ENCODE results near the gene TGFA. TPM values are rescaled to one million over a fixed set of nuclear protein-coding genes. Genes with fewer than 3 reads are reported as not detected.

The TGFA gene
- total RNA-seq, 1 donor from 2014 or later, result not detected

- Mint-ChIP-seq H3K4me3 (ENCODE audit: low read depth) (no peak overlapping the region), H3K27me3 (ENCODE audit: low read depth) (peaks cover 29% of the 10 kb centered on the region)
Observed at GRCh38 chr2:70498528-70498927, 55.1 kb downstream of the TGFA start.

GRCh38 chr2:70498054-70498453 lies 55.6 kb downstream of the TGFA start:
- Mint-ChIP-seq H3K9me3 (no peaks in the 10 kb centered on the region), H3K4me1 (ENCODE audit: low read depth) (no peaks in the 10 kb centered on the region), H3K36me3 (ENCODE audit: low read depth) (no peaks in the 10 kb centered on the region), H3K27me3 (ENCODE audit: low read depth) (peaks cover 29% of the 10 kb centered on the region), H3K27ac (no peak overlapping the region), H3K4me3 (ENCODE audit: low read depth) (no peak overlapping the region)
- intact Hi-C loops (cut with micrococcal nuclease), result no loop called here
- no peak for DNase-seq (ENCODE audit: low spot score)

More at GRCh38 chr2:70498528-70498927, 55.1 kb downstream of the TGFA start:
- no peak for DNase-seq (ENCODE audit: low spot score)
- Mint-ChIP-seq H3K4me1 (ENCODE audit: low read depth) (no peaks in the 10 kb centered on the region), H3K36me3 (ENCODE audit: low read depth) (no peaks in the 10 kb centered on the region), H3K9me3 (no peaks in the 10 kb centered on the region), H3K27ac (no peak overlapping the region)
- intact Hi-C loops (cut with micrococcal nuclease), result no loop called here

GRCh38 chr2:70496819-70497218 lies 56.8 kb downstream of the TGFA start:
- intact Hi-C loops (cut with micrococcal nuclease), result no loop called here
- Mint-ChIP-seq H3K27ac (no peak overlapping the region), H3K27me3 (ENCODE audit: low read depth) (peaks cover 25% of the 10 kb centered on the region), H3K36me3 (ENCODE audit: low read depth) (no peaks in the 10 kb centered on the region), H3K9me3 (no peaks in the 10 kb centered on the region), H3K4me3 (ENCODE audit: low read depth) (no peak overlapping the region), H3K4me1 (ENCODE audit: low read depth) (no peaks in the 10 kb centered on the region)
- no peak for DNase-seq (ENCODE audit: low spot score)

- no peak overlapping the region for H3K27ac Mint-ChIP-seq
Observed at GRCh38 chr2:70494293-70494886, 59.2 kb downstream of the TGFA start.

GRCh38 chr2:70490381-70490780 lies 63.2 kb downstream of the TGFA start:
- no peak overlapping the region for H3K27ac Mint-ChIP-seq
- H3K9me3 Mint-ChIP-seq, result no peaks in the 10 kb centered on the region
- DNase-seq (ENCODE audit: low spot score), result no peak
- intact Hi-C loops (cut with micrococcal nuclease), result no loop called here
- H3K36me3 Mint-ChIP-seq (ENCODE audit: low read depth), result no peaks in the 10 kb centered on the region
- peaks cover 8% of the 10 kb centered on the region for H3K27me3 Mint-ChIP-seq (ENCODE audit: low read depth)
- no peak overlapping the region for H3K4me3 Mint-ChIP-seq (ENCODE audit: low read depth)
- no peaks in the 10 kb centered on the region for H3K4me1 Mint-ChIP-seq (ENCODE audit: low read depth)

More at GRCh38 chr2:70494293-70494886, 59.2 kb downstream of the TGFA start:
- H3K9me3 Mint-ChIP-seq, result no peaks in the 10 kb centered on the region
- H3K4me3 Mint-ChIP-seq (ENCODE audit: low read depth), result no peak overlapping the region
- H3K36me3 Mint-ChIP-seq (ENCODE audit: low read depth), result no peaks in the 10 kb centered on the region
- intact Hi-C loops (cut with micrococcal nuclease), result no loop called here
- no peaks in the 10 kb centered on the region for H3K4me1 Mint-ChIP-seq (ENCODE audit: low read depth)
- peaks cover 21% of the 10 kb centered on the region for H3K27me3 Mint-ChIP-seq (ENCODE audit: low read depth)
- no peak for DNase-seq (ENCODE audit: low spot score)

GRCh38 chr2:70489165-70489564 lies 64.5 kb downstream of the TGFA start:
- H3K9me3 Mint-ChIP-seq, result no peaks in the 10 kb centered on the region
- H3K27me3 Mint-ChIP-seq (ENCODE audit: low read depth), result peaks cover 8% of the 10 kb centered on the region
- DNase-seq (ENCODE audit: low spot score), result no peak
- no peaks in the 10 kb centered on the region for H3K36me3 Mint-ChIP-seq (ENCODE audit: low read depth)
- H3K4me3 Mint-ChIP-seq (ENCODE audit: low read depth), result no peak overlapping the region
- intact Hi-C loops (cut with micrococcal nuclease), result no loop called here
- H3K27ac Mint-ChIP-seq, result no peak overlapping the region
- no peaks in the 10 kb centered on the region for H3K4me1 Mint-ChIP-seq (ENCODE audit: low read depth)

GRCh38 chr2:70484086-70484485 lies 69.5 kb downstream of the TGFA start:
- no peaks in the 10 kb centered on the region for H3K36me3 Mint-ChIP-seq (ENCODE audit: low read depth)
- intact Hi-C loops (cut with micrococcal nuclease), result no loop called here
- H3K4me3 Mint-ChIP-seq (ENCODE audit: low read depth), result no peak overlapping the region
- peaks cover 9% of the 10 kb centered on the region for H3K27me3 Mint-ChIP-seq (ENCODE audit: low read depth)
- H3K9me3 Mint-ChIP-seq, result no peaks in the 10 kb centered on the region
- DNase-seq (ENCODE audit: low spot score), result no peak
- no peak overlapping the region for H3K27ac Mint-ChIP-seq
- H3K4me1 Mint-ChIP-seq (ENCODE audit: low read depth), result no peaks in the 10 kb centered on the region

GRCh38 chr2:70482401-70482800 lies 71.2 kb downstream of the TGFA start:
- H3K4me1 Mint-ChIP-seq (ENCODE audit: low read depth), result no peaks in the 10 kb centered on the region
- H3K27ac Mint-ChIP-seq, result no peak overlapping the region
- intact Hi-C loops (cut with micrococcal nuclease), result no loop called here
- no peak overlapping the region for H3K4me3 Mint-ChIP-seq (ENCODE audit: low read depth)
- H3K9me3 Mint-ChIP-seq, result no peaks in the 10 kb centered on the region
- DNase-seq (ENCODE audit: low spot score), result no peak
- peaks cover 7% of the 10 kb centered on the region for H3K27me3 Mint-ChIP-seq (ENCODE audit: low read depth)
- no peaks in the 10 kb centered on the region for H3K36me3 Mint-ChIP-seq (ENCODE audit: low read depth)

GRCh38 chr2:70480468-70480867 lies 73.2 kb downstream of the TGFA start:
- intact Hi-C loops (cut with micrococcal nuclease), result no loop called here
- Mint-ChIP-seq H3K27ac (no peak overlapping the region), H3K4me3 (ENCODE audit: low read depth) (no peak overlapping the region), H3K4me1 (ENCODE audit: low read depth) (no peaks in the 10 kb centered on the region), H3K36me3 (ENCODE audit: low read depth) (no peaks in the 10 kb centered on the region), H3K9me3 (no peaks in the 10 kb centered on the region), H3K27me3 (ENCODE audit: low read depth) (peaks cover 10% of the 10 kb centered on the region)
- DNase-seq (ENCODE audit: low spot score), result no peak

GRCh38 chr2:70479816-70480215 lies 73.8 kb downstream of the TGFA start:
- DNase-seq (ENCODE audit: low spot score), result no peak
- intact Hi-C loops (cut with micrococcal nuclease), result no loop called here
- no peak overlapping the region for H3K27ac Mint-ChIP-seq
- no peaks in the 10 kb centered on the region for H3K9me3 Mint-ChIP-seq
- no peaks in the 10 kb centered on the region for H3K36me3 Mint-ChIP-seq (ENCODE audit: low read depth)
- peaks cover 10% of the 10 kb centered on the region for H3K27me3 Mint-ChIP-seq (ENCODE audit: low read depth)
- no peak overlapping the region for H3K4me3 Mint-ChIP-seq (ENCODE audit: low read depth)
- H3K4me1 Mint-ChIP-seq (ENCODE audit: low read depth), result no peaks in the 10 kb centered on the region

- intact Hi-C loops (cut with micrococcal nuclease), result no loop called here
- H3K36me3 Mint-ChIP-seq (ENCODE audit: low read depth), result no peaks in the 10 kb centered on the region
- H3K9me3 Mint-ChIP-seq, result no peaks in the 10 kb centered on the region
- H3K27me3 Mint-ChIP-seq (ENCODE audit: low read depth), result peaks cover 10% of the 10 kb centered on the region
- no peak overlapping the region for H3K27ac Mint-ChIP-seq
- H3K4me3 Mint-ChIP-seq (ENCODE audit: low read depth), result no peak overlapping the region
- H3K4me1 Mint-ChIP-seq (ENCODE audit: low read depth), result peaks cover 9% of the 10 kb centered on the region
- DNase-seq (ENCODE audit: low spot score), result no peak
Observed at GRCh38 chr2:70477441-70477844, 76.2 kb downstream of the TGFA start.

- no peaks in the 10 kb centered on the region for H3K9me3 Mint-ChIP-seq
- no peak overlapping the region for H3K27ac Mint-ChIP-seq
- intact Hi-C loops (cut with micrococcal nuclease), result no loop called here
- no peak overlapping the region for H3K4me3 Mint-ChIP-seq (ENCODE audit: low read depth)
- no peaks in the 10 kb centered on the region for H3K36me3 Mint-ChIP-seq (ENCODE audit: low read depth)
- peaks cover 9% of the 10 kb centered on the region for H3K4me1 Mint-ChIP-seq (ENCODE audit: low read depth)
- H3K27me3 Mint-ChIP-seq (ENCODE audit: low read depth), result peaks cover 7% of the 10 kb centered on the region
- no peak for DNase-seq (ENCODE audit: low spot score)
Observed at GRCh38 chr2:70475266-70475665, 78.4 kb downstream of the TGFA start.

GRCh38 chr2:70474256-70474848 lies 79.3 kb downstream of the TGFA start:
- no peak for DNase-seq (ENCODE audit: low spot score)
- Mint-ChIP-seq H3K9me3 (no peaks in the 10 kb centered on the region), H3K4me1 (ENCODE audit: low read depth) (peaks cover 9% of the 10 kb centered on the region)

More at GRCh38 chr2:70474256-70474848, 79.3 kb downstream of the TGFA start:
- no peak overlapping the region for H3K4me3 Mint-ChIP-seq (ENCODE audit: low read depth)
- no peak overlapping the region for H3K27ac Mint-ChIP-seq
- intact Hi-C loops (cut with micrococcal nuclease), result no loop called here
- H3K36me3 Mint-ChIP-seq (ENCODE audit: low read depth), result no peaks in the 10 kb centered on the region
- H3K27me3 Mint-ChIP-seq (ENCODE audit: low read depth), result peaks cover 7% of the 10 kb centered on the region
